HL-60/S4 treated with retinoic acid at 250 ng/mL for 4 days and 3 days (cell line): ENCODE results near the gene SLC5A8.
"Not testable (repeated sequence)": the region's sequence is repeated elsewhere in the genome, so short reads cannot be mapped to it uniquely, and the experiment has no call there.

Experiments
- in situ Hi-C: fragments of 300-500 bp; cut with MboI; formaldehyde crosslinking; loops from 2 replicates; pipeline ENCODE4 v1.7.0; 2022; ENCODE audit warnings: low sequenced_read_pairs

SLC5A8 gene

GRCh38 chr12:101172316-101172715, 37.7 kb downstream of the SLC5A8 start:
- in situ Hi-C loops: no loop called here

DNA sequence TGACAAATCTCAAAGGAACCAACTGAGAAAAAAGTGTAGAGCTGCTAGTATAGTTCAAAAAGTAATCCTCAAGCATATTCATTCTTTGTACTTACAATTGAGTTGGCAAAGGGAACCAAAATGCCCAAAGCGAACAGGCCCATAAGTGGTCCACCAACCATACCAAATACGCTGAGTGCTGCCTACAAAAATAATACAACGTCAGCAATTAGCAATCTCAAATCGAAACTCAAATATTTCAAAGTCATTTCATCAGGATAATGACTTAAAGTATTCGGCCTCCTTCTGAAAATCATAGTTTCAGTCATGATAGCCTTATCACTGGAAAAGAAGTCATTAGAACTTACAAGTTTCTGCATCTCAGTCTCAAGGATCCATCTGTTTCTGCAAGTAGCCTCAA, 42.0 kb downstream of the SLC5A8 start:
- in situ Hi-C loops: no loop called here

DNA sequence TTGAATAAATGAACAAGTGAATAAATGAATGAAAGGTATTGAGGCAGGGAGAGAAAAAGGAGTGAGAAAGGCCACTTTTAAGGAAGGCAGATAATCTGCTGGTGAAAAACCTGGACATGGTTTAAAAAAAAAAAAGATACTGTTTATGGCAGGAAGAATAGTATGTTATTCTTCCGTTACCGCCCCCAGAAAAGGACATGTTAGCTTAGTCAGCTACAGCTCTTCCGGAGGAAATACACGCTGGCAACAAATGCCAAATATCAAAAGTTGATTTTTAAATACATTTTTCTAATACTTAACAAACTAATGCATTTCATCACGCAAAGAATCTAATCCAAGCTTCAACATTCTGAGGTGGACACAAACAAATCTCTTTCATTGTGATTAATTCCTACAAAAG, 43.2 kb downstream of the SLC5A8 start:
- in situ Hi-C loops: no loop called here

- in situ Hi-C loops: no loop called here
Observed at GRCh38 chr12:101165319-101165718, 44.7 kb downstream of the SLC5A8 start.

DNA sequence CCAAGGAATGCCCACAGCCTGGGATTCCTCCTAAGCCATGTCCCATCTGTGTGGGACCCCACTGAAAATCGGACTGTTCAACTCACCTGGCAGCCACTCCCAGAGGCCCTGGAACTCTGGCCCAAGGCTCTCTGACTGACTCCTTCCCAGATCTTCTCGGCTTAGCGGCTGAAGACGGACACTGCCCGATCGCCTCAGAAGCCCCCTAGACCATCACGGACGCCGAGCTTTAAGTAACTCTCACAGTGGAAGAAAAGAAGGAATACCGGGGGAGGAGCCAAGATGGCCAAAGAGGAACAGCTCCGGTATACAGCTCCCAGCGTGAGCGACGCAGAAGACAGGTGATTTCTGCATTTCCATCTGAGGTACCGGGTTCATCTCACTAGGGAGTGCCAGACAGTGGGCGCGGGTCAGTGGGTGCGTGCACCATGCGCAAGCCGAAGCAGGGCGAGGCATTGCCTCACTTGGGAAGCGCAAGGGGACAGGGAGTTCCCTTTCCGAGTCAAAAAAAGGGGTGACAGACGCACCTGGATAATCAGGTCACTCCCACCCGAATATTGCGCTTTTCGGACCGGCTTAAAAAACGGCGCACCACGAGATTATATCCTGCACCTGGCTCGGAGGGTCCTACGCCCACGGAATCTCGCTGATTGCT, 64.1 kb downstream of the SLC5A8 start:
- in situ Hi-C loops: not testable (repeated sequence)

DNA sequence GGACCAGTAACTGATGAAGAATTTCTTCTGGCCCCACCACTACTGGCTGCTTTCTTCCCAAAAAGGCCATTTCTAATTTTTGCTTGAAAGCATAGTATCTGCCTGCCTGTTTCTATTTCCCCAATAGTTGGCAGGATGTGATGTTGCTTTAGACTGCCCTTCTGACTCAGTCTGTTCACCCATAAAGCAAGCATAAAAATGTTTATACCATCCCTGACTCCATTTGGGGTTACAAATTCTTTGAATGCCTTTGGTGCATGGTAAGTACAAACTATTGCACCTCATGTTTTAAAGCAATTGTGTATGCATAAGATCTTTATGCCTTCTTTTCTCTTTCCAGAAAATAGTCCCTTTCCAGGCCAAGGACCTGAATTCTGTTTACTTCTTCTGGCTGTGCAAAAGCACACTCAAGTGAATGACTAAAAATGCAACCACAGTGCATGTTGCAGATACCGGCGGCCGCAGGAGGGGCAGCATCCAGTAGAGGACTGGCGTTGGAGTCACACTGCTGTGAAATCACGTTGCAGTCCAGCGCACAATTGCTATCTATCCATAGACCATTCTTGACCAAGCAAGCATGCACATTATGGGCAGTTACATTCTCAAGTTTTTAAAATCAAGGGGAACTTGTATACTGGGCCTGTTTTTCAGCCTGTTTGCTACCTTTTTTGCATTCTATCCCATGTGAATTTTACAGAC, 82.4 kb downstream of the SLC5A8 start:
- in situ Hi-C loops: no loop called here

- in situ Hi-C loops: no loop called here
Observed at GRCh38 chr12:101117842-101118241, 92.2 kb downstream of the SLC5A8 start.

DNA sequence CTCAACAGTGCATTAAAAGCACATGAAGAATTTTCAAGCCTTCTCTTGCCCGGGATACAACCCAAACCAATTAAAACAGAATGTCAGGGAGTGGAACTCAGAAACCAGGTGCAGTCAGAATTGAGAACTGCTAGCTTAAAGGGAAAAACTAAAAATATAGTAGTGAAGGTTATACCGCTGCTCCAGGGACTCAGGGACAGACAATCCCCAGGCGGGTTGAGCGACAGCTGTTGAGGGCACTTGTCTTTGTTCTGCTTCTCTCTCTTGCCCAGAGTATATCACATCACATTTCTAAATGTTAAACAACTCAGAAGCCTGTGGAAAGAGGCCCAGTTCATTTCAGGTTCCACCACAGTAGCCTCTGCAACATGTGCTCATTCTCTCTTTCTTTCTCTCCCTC, 93.1 kb downstream of the SLC5A8 start:
- in situ Hi-C loops: no loop called here

- in situ Hi-C loops: no loop called here
Observed at GRCh38 chr12:101115326-101115725, 94.7 kb downstream of the SLC5A8 start.

- in situ Hi-C loops: no loop called here
Observed at GRCh38 chr12:101111441-101111840, 98.6 kb downstream of the SLC5A8 start.

DNA sequence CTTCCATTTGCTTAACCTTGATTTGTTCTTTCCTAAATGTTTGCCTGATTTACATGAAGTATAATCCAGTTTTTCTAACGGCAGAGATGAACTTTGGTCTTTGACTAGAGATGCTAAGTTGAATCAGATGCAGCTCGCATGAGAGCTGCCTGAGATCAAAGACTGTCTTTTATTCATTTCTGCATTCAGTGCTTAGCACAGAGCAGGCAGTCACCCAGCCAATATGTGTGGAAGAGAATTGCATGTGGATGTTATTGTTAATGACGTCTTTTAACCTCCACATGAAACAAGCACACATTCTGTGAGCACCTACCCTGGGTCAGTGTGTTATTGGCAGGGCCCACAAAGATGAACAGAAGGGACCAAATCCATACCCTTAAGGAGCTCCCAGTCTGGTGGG, 99.2 kb downstream of the SLC5A8 start:
- in situ Hi-C loops: no loop called here

- in situ Hi-C loops: no loop called here
Observed at GRCh38 chr12:101108130-101108529, 101.9 kb downstream of the SLC5A8 start.

- in situ Hi-C loops: no loop called here
Observed at GRCh38 chr12:101107032-101107763, 102.8 kb downstream of the SLC5A8 start.
